Stimulated activated CD8-positive, alpha-beta memory T cell treated with anti-CD3 and anti-CD28 coated beads, Interleukin-2, amount 100 ng/mL, for 1 hour (primary cell): ENCODE measurements around the gene CR1.
"Not testable (repeated sequence)": the region's sequence is repeated elsewhere in the genome, so short reads cannot be mapped to it uniquely, and the experiment has no call there.

Source experiments
- DNase-seq, 2 donors: peaks; one replicate each; pipeline ENCODE4 v3.0.0-alpha.2; 2020; ENCODE audit warnings: low read depth in 2 of 2

Gene CR1

GRCh38 chr1:207589506-207589905 lies 93.5 kb downstream of the CR1 start:
- DNase-seq: not testable (repeated sequence)

GRCh38 chr1:207591205-207591604 lies 95.2 kb downstream of the CR1 start:
- not testable (repeated sequence) for DNase-seq

GRCh38 chr1:207594095-207594494 lies 98.1 kb downstream of the CR1 start:
- not testable (repeated sequence) for DNase-seq

GRCh38 chr1:207603777-207604176 lies 107.8 kb downstream of the CR1 start:
- no peak for DNase-seq

- DNase-seq: no peak
These were observed 109.7 kb downstream of the CR1 start for GRCh38 chr1:207605444-207606361.

GRCh38 chr1:207606362-207606755 lies 110.4 kb downstream of the CR1 start:
- DNase-seq: no peak

GRCh38 chr1:207612762-207613161 lies 116.8 kb downstream of the CR1 start:
- no peak for DNase-seq

GRCh38 chr1:207619871-207620542 lies 124.0 kb downstream of the CR1 start:
- no peak for DNase-seq

- no peak for DNase-seq
These were observed 124.6 kb downstream of the CR1 start for GRCh38 chr1:207620543-207620893.

- DNase-seq: not testable (repeated sequence)
These were observed 129.6 kb downstream of the CR1 start for GRCh38 chr1:207625504-207626071.

- no peak for DNase-seq
These were observed 131.0 kb downstream of the CR1 start for GRCh38 chr1:207626972-207627337.

- no peak for DNase-seq
These were observed 131.5 kb downstream of the CR1 start for GRCh38 chr1:207627496-207627895.

- no peak for DNase-seq
These were observed 132.8 kb downstream of the CR1 start for GRCh38 chr1:207628776-207629175.

- no peak for DNase-seq
These were observed 135.2 kb downstream of the CR1 start for GRCh38 chr1:207631137-207631536.

- DNase-seq: no peak
These were observed 137.3 kb downstream of the CR1 start for GRCh38 chr1:207633226-207633625.

GRCh38 chr1:207633699-207634289 lies 137.8 kb downstream of the CR1 start:
- DNase-seq: not testable (repeated sequence)

GRCh38 chr1:207634293-207634692 lies 138.3 kb downstream of the CR1 start:
- DNase-seq: not testable (repeated sequence)

- not testable (repeated sequence) for DNase-seq
These were observed 139.7 kb downstream of the CR1 start for GRCh38 chr1:207635569-207636186.

GRCh38 chr1:207638487-207639145 lies 142.7 kb downstream of the CR1 start:
- DNase-seq: not testable (repeated sequence)

GRCh38 chr1:207639362-207639761 lies 143.4 kb downstream of the CR1 start:
- not testable (repeated sequence) for DNase-seq

- DNase-seq: no peak
These were observed 148.4 kb downstream of the CR1 start for GRCh38 chr1:207644166-207644851.
